ENCODE data around the gene LYPD6. TPM values are rescaled to one million over a fixed set of nuclear protein-coding genes. Genes with fewer than 3 reads are reported as not detected.

The LYPD6 gene
- total RNA-seq, 1 donor from 2014 or later, result 4.1 TPM

DNA sequence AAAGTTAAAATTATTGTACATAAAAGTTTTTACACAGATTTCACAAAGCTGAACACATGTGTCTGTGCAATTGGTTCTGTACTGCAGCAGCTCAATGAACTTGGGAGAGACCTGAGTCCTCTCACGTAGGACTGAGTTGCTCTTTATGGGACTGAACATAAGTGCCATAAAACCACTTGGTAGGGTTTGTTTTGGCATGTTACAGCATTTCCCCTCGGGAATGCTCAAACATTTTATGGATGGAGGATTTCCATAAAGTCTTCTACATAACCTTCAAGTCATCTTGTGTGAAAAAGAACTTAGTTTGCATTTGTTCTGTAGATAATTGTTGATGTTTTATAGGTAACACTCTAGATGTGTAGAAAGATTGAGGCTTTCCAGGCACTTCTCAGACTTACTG is 15.9 kb downstream of the LYPD6 start:
- Histone ChIP-seq H3K4me2 (no peak overlapping the region), H3K36me3 (no peaks in the 10 kb centered on the region), H3K27ac (no peak overlapping the region), H3K9ac (no peak overlapping the region), H3K79me2 (ENCODE audit: low read depth) (no peaks in the 10 kb centered on the region), H3K4me3 (no peak overlapping the region), H3K9me3 (ENCODE audit: low read depth) (no peaks in the 10 kb centered on the region), H2AFZ (replicated peaks) (no peak overlapping the region), H4K20me1 (ENCODE audit: low read depth) (no peaks in the 10 kb centered on the region), H3K4me1 (no peaks in the 10 kb centered on the region), H3K27me3 (no peaks in the 10 kb centered on the region), H3F3A (ENCODE audit: low read depth) (no peaks in the 10 kb centered on the region)
- H3K36me3 Mint-ChIP-seq, result no peaks in the 10 kb centered on the region
- no peak for DNase-seq (ENCODE audit: low spot score)
- H3K4me1 Mint-ChIP-seq, result no peaks in the 10 kb centered on the region
- peaks cover 2% of the 10 kb centered on the region for H3K27me3 Mint-ChIP-seq (ENCODE audit: insufficient read depth, low read depth)
- no peak overlapping the region for H3K4me3 Mint-ChIP-seq
- no peak overlapping the region for H3K27ac Mint-ChIP-seq
- no peak for TF ChIP-seq EZH2phosphoT487 (IDR thresholded peaks at IDR 0.05)
- TF ChIP-seq, protein P1, sequence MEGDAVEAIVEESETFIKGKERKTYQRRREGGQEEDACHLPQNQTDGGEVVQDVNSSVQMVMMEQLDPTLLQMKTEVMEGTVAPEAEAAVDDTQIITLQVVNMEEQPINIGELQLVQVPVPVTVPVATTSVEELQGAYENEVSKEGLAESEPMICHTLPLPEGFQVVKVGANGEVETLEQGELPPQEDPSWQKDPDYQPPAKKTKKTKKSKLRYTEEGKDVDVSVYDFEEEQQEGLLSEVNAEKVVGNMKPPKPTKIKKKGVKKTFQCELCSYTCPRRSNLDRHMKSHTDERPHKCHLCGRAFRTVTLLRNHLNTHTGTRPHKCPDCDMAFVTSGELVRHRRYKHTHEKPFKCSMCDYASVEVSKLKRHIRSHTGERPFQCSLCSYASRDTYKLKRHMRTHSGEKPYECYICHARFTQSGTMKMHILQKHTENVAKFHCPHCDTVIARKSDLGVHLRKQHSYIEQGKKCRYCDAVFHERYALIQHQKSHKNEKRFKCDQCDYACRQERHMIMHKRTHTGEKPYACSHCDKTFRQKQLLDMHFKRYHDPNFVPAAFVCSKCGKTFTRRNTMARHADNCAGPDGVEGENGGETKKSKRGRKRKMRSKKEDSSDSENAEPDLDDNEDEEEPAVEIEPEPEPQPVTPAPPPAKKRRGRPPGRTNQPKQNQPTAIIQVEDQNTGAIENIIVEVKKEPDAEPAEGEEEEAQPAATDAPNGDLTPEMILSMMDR (IDR thresholded peaks at IDR 0.05), result no peak
- TF ChIP-seq EZH2 (IDR thresholded peaks at IDR 0.05), result no peak
- no peaks in the 10 kb centered on the region for H3K9me3 Mint-ChIP-seq

DNA sequence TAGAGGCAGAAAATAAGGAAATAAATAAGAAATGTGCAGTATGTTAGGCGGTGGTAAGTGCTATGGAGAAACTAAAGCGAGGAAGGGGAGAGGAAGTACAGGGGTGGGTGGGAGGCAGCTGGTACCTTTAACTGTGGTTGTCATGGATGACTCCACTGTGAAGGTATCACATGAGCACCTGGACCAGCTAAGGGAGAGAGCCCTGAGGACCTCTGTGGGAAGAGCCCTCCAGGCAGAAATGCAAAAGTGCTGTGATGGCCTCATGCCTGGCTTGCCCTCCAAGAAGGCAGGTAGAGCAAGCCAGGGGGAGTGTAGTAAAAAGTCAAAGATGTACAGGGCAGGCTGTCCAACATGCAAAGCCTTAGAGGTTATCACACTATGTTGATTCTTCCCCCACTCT is 17.9 kb downstream of the LYPD6 start:
- no peak overlapping the region for H3K4me3 Mint-ChIP-seq

DNA sequence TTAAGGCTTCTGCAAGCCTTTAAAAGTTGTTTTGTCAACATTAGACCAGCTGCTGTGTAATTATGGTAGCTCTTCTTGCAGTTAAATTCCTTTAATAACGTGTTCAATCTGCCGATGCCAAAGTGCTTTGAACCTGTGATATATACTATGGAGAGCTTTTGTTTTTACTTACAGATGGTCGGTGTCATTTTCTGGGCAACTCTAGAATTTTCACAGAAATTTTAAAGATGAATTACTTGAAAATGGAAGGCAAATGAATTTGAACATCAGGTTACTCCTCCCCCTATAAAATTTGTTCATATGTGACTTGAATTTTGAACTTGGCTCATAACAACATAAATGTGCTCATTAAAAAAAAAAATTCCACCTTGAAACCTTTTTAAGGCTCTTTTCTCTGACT is 23.0 kb downstream of the LYPD6 start:
- no peak for TF ChIP-seq EZH2phosphoT487 (IDR thresholded peaks at IDR 0.05)
- TF ChIP-seq, protein P1 (IDR thresholded peaks at IDR 0.05), result no peak
- TF ChIP-seq EZH2 (IDR thresholded peaks at IDR 0.05), result no peak
- Mint-ChIP-seq H3K4me1 (no peaks in the 10 kb centered on the region), H3K27me3 (ENCODE audit: insufficient read depth, low read depth) (peaks cover 2% of the 10 kb centered on the region), H3K27ac (no peak overlapping the region), H3K9me3 (peaks cover 2% of the 10 kb centered on the region), H3K36me3 (peaks cover 2% of the 10 kb centered on the region), H3K4me3 (no peak overlapping the region)
- H3K9ac ChIP-seq, result no peak overlapping the region
- no peaks in the 10 kb centered on the region for H3K27me3 ChIP-seq
- H3F3A ChIP-seq (ENCODE audit: low read depth), result no peaks in the 10 kb centered on the region
- no peaks in the 10 kb centered on the region for H4K20me1 ChIP-seq (ENCODE audit: low read depth)
- no peaks in the 10 kb centered on the region for H3K79me2 ChIP-seq (ENCODE audit: low read depth)
- H3K4me1 ChIP-seq, result peaks cover 4% of the 10 kb centered on the region
- H2AFZ ChIP-seq (replicated peaks), result no peak overlapping the region
- no peaks in the 10 kb centered on the region for H3K9me3 ChIP-seq (ENCODE audit: low read depth)
- H3K4me3 ChIP-seq, result no peak overlapping the region
- no peak overlapping the region for H3K27ac ChIP-seq
- DNase-seq (ENCODE audit: low spot score), result no peak
- no peaks in the 10 kb centered on the region for H3K36me3 ChIP-seq
- H3K4me2 ChIP-seq, result no peak overlapping the region

More for the DNA sequence above, 17.9 kb downstream of the LYPD6 start:
- no peak for TF ChIP-seq EZH2phosphoT487 (IDR thresholded peaks at IDR 0.05)
- no peak for TF ChIP-seq EZH2 (IDR thresholded peaks at IDR 0.05)
- TF ChIP-seq, protein P1 (IDR thresholded peaks at IDR 0.05), result no peak
- Histone ChIP-seq H3K4me2 (no peak overlapping the region), H3K4me3 (no peak overlapping the region), H3K4me1 (peaks cover 3% of the 10 kb centered on the region), H3K9ac (no peak overlapping the region), H4K20me1 (ENCODE audit: low read depth) (no peaks in the 10 kb centered on the region), H2AFZ (replicated peaks) (no peak overlapping the region), H3K9me3 (ENCODE audit: low read depth) (no peaks in the 10 kb centered on the region), H3K27ac (no peak overlapping the region), H3K79me2 (ENCODE audit: low read depth) (no peaks in the 10 kb centered on the region), H3F3A (ENCODE audit: low read depth) (no peaks in the 10 kb centered on the region), H3K27me3 (no peaks in the 10 kb centered on the region), H3K36me3 (no peaks in the 10 kb centered on the region)
- DNase-seq (ENCODE audit: low spot score), result no peak
- peaks cover 2% of the 10 kb centered on the region for H3K27me3 Mint-ChIP-seq (ENCODE audit: insufficient read depth, low read depth)
- no peak overlapping the region for H3K27ac Mint-ChIP-seq
- H3K4me1 Mint-ChIP-seq, result no peaks in the 10 kb centered on the region
- H3K9me3 Mint-ChIP-seq, result no peaks in the 10 kb centered on the region
- no peaks in the 10 kb centered on the region for H3K36me3 Mint-ChIP-seq
